ENCODE results near the gene GNG7.

The GNG7 gene

GRCh38 chr19:2618611-2619010 lies 83.9 kb downstream of the GNG7 start:
- H3K4me3 ChIP-seq (ENCODE audit: low read depth, low read length): no peak overlapping the region
- TF ChIP-seq CTCF (IDR thresholded peaks at IDR 0.05; ENCODE audit: low read depth, low read length, missing control alignments): no peak

GRCh38 chr19:2617393-2618165 lies 84.9 kb downstream of the GNG7 start:
- no peak for TF ChIP-seq CTCF (IDR thresholded peaks at IDR 0.05; ENCODE audit: low read depth, low read length, missing control alignments)
- H3K4me3 ChIP-seq (ENCODE audit: low read depth, low read length): no peak overlapping the region
- DNase-seq (ENCODE audit: low read depth): no peak
- in situ Hi-C loops (cut with HindIII; ENCODE audit: low sequenced_read_pairs): no loop called here

More at GRCh38 chr19:2618611-2619010, 83.9 kb downstream of the GNG7 start:
- DNase-seq (ENCODE audit: low read depth): no peak
- in situ Hi-C loops (cut with HindIII; ENCODE audit: low sequenced_read_pairs): no loop called here

GRCh38 chr19:2616741-2617392 lies 85.6 kb downstream of the GNG7 start:
- in situ Hi-C loops (cut with HindIII; ENCODE audit: low sequenced_read_pairs): no loop called here
- no peak for TF ChIP-seq CTCF (IDR thresholded peaks at IDR 0.05; ENCODE audit: low read depth, low read length, missing control alignments)
- no peak for DNase-seq (ENCODE audit: low read depth)
- no peak overlapping the region for H3K4me3 ChIP-seq (ENCODE audit: low read depth, low read length)

- no peak overlapping the region for H3K4me3 ChIP-seq (ENCODE audit: low read depth, low read length)
- TF ChIP-seq CTCF (IDR thresholded peaks at IDR 0.05; ENCODE audit: low read depth, low read length, missing control alignments): no peak
- no peak for DNase-seq (ENCODE audit: low read depth)
- in situ Hi-C loops (cut with HindIII; ENCODE audit: low sequenced_read_pairs): no loop called here
Observed at GRCh38 chr19:2615782-2616181, 86.7 kb downstream of the GNG7 start.

DNA sequence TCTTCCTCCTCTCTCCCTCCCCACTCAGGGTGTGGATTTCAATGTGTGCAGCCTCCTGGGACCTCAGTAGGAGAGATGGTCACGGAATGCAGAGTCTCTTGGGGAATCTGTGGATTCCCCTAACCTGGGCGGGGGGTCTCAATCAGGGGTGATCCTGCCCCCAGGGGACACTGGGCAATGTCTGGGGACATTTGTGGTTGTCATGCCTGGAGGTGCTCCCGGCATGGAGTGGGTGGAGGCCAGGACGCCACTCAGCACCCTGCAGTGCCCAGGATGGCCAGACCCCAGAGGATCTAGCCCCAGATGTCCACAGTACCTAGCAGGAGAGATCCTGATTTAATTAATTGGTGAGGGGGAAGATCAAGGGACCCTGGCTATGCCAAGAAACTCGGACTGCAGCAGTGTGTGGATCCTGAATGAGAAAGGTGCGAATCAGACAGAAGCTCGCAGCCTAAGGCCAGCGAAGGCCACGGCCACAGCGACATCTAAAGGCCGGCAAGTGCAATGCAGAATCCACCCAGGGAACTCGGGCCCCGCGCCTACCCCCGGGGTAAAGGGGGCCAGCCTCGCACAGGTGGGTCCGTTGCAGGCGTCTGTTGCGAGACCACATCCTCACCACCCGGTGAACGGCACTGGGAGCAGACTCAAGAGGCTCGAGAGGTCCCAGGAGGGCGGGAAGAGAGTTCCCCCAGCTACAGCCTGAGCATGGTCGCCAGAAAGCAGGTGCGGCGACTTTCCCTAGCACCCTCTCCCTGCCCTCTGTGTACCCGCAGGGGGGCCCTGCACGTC lies 88.8 kb downstream of the GNG7 start:
- in situ Hi-C loops (cut with HindIII; ENCODE audit: low sequenced_read_pairs): no loop called here
- peak; percentile 93 for TF ChIP-seq CTCF (IDR thresholded peaks at IDR 0.05; ENCODE audit: low read depth, low read length, missing control alignments)
- no peak for DNase-seq (ENCODE audit: low read depth)
- no peak overlapping the region for H3K4me3 ChIP-seq (ENCODE audit: low read depth, low read length)

DNA sequence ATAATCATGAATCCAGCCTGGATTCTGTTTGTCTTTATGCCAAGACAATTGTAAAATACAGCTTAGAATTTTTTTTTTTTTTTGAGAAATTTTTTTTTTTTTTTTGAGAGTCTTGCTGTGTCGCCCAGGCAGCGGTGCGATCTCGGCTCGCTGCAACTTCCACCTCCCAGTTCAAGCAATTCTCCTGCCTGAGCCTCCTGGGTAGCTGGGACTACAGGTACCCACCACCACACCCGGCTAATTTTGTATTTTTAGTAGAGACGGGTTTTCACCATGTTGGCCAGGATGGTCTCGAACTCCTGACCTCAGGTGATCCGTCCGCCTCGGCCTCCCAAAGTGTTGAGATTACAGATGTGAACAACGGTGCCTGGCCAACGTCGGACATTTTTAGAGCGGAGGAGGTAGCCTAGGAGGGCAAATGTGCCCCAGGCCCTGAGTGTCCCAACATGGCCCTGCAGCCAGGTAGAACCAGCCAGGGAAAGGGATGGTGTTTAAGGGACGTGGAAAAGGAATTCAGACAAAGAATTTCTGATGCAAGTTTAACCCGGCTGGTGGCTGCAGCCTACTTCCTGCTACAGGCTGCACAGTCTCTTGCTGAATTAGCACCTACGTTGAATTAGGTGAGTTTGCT lies 89.8 kb downstream of the GNG7 start:
- TF ChIP-seq CTCF (IDR thresholded peaks at IDR 0.05; ENCODE audit: low read depth, low read length, missing control alignments): no peak
- in situ Hi-C loops (cut with HindIII; ENCODE audit: low sequenced_read_pairs): no loop called here
- no peak overlapping the region for H3K4me3 ChIP-seq (ENCODE audit: low read depth, low read length)
- DNase-seq (ENCODE audit: low read depth): no peak
